HL-60 (cell line): ENCODE measurements around the gene PES1.

Source experiments
- DNase-seq, 2 experiments: peaks; one replicate each; pipeline ENCODE4 v3.0.0-alpha.2; 2010 to 2020; ENCODE audit warnings: low read depth in 1 of 2, low spot score in 1 of 2
- H3K27ac ChIP-seq: fragments of 250-450 bp; sonication (Bioruptor Pico); replicated peaks from 2 replicates; pipeline ENCODE4 v1.5.1; 2020; ENCODE audit warnings: mild to moderate bottlenecking, moderate library complexity
- H3K27me3 ChIP-seq: fragments of 250-450 bp; sonication (Bioruptor Pico); 2 replicates; pipeline ENCODE4 v1.5.1; 2021; ENCODE audit warnings: mild to moderate bottlenecking, moderate library complexity; ENCODE audit not compliant: insufficient read depth, poor library complexity, severe bottlenecking
- H3K4me3 ChIP-seq: replicated peaks from 2 replicates; pipeline ENCODE4 v1.5.1; 2011; ENCODE audit warnings: mild to moderate bottlenecking, control low read depth, low read length; ENCODE audit not compliant: insufficient read depth
- GABPA ChIP-seq: IDR thresholded peaks from 2 replicates; pipeline ENCODE4 v1.6.1; 2012; ENCODE audit warnings: low read depth
- POLR2AphosphoS5 ChIP-seq: IDR thresholded peaks from 2 replicates; pipeline ENCODE4 v1.6.1; 2012; ENCODE audit warnings: low read depth
- SPI1 ChIP-seq: IDR thresholded peaks from 2 replicates; pipeline ENCODE4 v1.6.1; 2012; ENCODE audit warnings: low read depth, mild to moderate bottlenecking, borderline replicate concordance
- TF ChIP-seq, protein P1 (sequence below): IDR thresholded peaks from one replicate; pipeline ENCODE4 v1.5.1; 2011; ENCODE audit warnings: low read length, control low read depth, inconsistent platforms; ENCODE audit not compliant: insufficient read depth
- TF ChIP-seq, protein P2 (sequence below): IDR thresholded peaks from 2 replicates; pipeline ENCODE4 v1.6.1; 2012; ENCODE audit warnings: low read depth; ENCODE audit not compliant: insufficient replicate concordance

Gene PES1

GRCh38 chr22:30605449-30606110 lies 13.9 kb upstream of the PES1 start:
- Histone ChIP-seq H3K4me3 (no peak overlapping the region), H3K27ac (no peak overlapping the region), H3K27me3 (no peaks in the 10 kb centered on the region)
- TF ChIP-seq, protein P1, sequence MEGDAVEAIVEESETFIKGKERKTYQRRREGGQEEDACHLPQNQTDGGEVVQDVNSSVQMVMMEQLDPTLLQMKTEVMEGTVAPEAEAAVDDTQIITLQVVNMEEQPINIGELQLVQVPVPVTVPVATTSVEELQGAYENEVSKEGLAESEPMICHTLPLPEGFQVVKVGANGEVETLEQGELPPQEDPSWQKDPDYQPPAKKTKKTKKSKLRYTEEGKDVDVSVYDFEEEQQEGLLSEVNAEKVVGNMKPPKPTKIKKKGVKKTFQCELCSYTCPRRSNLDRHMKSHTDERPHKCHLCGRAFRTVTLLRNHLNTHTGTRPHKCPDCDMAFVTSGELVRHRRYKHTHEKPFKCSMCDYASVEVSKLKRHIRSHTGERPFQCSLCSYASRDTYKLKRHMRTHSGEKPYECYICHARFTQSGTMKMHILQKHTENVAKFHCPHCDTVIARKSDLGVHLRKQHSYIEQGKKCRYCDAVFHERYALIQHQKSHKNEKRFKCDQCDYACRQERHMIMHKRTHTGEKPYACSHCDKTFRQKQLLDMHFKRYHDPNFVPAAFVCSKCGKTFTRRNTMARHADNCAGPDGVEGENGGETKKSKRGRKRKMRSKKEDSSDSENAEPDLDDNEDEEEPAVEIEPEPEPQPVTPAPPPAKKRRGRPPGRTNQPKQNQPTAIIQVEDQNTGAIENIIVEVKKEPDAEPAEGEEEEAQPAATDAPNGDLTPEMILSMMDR = peak; percentile 81
- TF ChIP-seq, protein P2, sequence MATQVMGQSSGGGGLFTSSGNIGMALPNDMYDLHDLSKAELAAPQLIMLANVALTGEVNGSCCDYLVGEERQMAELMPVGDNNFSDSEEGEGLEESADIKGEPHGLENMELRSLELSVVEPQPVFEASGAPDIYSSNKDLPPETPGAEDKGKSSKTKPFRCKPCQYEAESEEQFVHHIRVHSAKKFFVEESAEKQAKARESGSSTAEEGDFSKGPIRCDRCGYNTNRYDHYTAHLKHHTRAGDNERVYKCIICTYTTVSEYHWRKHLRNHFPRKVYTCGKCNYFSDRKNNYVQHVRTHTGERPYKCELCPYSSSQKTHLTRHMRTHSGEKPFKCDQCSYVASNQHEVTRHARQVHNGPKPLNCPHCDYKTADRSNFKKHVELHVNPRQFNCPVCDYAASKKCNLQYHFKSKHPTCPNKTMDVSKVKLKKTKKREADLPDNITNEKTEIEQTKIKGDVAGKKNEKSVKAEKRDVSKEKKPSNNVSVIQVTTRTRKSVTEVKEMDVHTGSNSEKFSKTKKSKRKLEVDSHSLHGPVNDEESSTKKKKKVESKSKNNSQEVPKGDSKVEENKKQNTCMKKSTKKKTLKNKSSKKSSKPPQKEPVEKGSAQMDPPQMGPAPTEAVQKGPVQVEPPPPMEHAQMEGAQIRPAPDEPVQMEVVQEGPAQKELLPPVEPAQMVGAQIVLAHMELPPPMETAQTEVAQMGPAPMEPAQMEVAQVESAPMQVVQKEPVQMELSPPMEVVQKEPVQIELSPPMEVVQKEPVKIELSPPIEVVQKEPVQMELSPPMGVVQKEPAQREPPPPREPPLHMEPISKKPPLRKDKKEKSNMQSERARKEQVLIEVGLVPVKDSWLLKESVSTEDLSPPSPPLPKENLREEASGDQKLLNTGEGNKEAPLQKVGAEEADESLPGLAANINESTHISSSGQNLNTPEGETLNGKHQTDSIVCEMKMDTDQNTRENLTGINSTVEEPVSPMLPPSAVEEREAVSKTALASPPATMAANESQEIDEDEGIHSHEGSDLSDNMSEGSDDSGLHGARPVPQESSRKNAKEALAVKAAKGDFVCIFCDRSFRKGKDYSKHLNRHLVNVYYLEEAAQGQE = no peak
- peak in 1 of 2 experiments; percentile 57 for DNase-seq

DNA sequence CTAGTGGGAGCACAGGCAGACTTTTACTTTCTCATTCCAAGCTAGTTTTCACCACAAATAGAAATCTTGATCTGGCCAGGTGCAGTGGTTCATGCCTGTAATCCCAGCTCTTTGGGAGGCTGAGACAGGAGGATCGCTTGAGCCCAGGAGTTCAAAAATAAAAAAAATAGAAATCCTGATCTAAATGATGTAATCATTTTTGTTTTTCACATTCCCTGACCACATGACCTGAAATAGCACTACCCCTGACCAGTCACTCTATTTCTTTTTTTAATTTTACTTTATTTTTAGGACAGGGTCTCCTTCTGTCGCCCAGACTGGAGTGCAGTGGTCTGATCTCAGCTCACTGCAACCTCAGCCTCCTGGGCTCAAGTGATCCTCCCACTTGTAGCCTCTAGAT lies 13.0 kb upstream of the PES1 start:
- H3K27ac ChIP-seq = no peak overlapping the region
- H3K27me3 ChIP-seq = no peaks in the 10 kb centered on the region
- no peak overlapping the region for H3K4me3 ChIP-seq
- no peak for DNase-seq
- no peak for TF ChIP-seq GABPA
- no peak for TF ChIP-seq POLR2AphosphoS5
- TF ChIP-seq, protein P1 = no peak
- TF ChIP-seq, protein P2 = no peak
- TF ChIP-seq SPI1 = no peak

DNA sequence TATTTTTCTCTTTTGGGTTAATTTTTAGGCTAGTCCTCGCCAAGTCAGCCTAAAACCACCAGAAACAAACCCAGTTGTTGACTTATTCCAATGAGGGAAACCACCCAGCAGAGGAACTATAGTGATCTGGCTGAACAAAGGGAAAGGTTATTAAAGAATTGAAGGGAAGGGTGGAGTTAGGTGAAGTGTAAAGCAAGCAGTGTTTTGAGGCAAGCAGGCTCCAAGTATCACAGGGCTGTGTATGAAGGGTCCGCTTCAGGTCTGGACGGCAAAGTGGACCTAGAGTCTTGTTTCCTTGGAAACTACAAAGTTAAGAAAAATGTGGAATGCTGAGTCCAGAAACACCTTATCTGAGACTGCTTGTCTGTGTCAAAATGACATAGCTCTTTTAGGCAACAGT lies 12.1 kb upstream of the PES1 start:
- Histone ChIP-seq H3K27ac (no peak overlapping the region), H3K27me3 (no peaks in the 10 kb centered on the region), H3K4me3 (no peak overlapping the region)
- DNase-seq = no peak
- TF ChIP-seq, protein P2 = no peak
- no peak for TF ChIP-seq POLR2AphosphoS5
- TF ChIP-seq, protein P1 = no peak
- no peak for TF ChIP-seq GABPA
- no peak for TF ChIP-seq SPI1
